ENCODE results near the gene TSPAN15.

DNA sequence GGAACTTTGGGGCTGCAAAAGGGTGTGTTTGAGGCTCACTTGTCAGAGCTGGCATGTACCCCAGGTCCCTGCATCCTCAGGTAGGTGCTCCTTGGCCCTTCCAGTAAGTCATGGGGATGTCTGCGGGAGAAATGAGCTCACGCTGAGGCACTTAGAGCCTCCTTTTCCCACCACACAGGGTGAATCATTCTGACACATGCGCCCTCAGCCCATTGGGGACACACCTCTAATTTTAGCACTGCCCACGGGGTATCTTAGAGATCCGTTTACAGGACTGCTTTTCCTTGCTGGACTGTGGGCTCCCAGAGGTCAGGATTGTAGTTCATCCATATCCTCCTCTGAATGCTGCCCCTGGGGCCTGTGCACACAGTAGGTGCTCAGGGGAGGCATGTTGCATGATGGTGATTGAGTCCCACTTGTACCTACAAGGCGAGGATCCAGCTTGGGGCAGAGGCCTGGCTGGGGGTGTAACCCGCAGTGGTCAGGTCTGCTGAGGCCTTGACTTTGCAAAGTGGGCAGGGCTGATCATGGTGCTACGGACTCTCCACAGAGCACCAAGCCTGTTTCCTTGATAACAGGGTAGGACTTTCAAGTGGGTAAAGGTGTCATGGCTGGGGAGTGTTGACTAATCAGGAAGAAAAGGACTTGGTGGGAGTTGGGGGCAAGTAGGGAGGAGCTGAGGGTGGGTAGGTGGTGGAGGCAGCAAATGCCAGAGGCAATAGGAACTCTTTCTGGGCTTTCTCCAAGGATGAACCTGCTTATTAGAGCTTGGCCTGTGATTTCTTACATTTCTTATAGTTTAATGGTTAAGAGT lies 5.8 kb downstream of the TSPAN15 start:
- TF ChIP-seq, protein P1, sequence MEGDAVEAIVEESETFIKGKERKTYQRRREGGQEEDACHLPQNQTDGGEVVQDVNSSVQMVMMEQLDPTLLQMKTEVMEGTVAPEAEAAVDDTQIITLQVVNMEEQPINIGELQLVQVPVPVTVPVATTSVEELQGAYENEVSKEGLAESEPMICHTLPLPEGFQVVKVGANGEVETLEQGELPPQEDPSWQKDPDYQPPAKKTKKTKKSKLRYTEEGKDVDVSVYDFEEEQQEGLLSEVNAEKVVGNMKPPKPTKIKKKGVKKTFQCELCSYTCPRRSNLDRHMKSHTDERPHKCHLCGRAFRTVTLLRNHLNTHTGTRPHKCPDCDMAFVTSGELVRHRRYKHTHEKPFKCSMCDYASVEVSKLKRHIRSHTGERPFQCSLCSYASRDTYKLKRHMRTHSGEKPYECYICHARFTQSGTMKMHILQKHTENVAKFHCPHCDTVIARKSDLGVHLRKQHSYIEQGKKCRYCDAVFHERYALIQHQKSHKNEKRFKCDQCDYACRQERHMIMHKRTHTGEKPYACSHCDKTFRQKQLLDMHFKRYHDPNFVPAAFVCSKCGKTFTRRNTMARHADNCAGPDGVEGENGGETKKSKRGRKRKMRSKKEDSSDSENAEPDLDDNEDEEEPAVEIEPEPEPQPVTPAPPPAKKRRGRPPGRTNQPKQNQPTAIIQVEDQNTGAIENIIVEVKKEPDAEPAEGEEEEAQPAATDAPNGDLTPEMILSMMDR (IDR thresholded peaks at IDR 0.05; ENCODE audit: low read length) = no peak
- TF ChIP-seq EZH2 (IDR thresholded peaks at IDR 0.05; ENCODE audit: borderline replicate concordance, low read length) = no peak
